Activated CD4-positive, alpha-beta T cell treated with anti-CD3 and anti-CD28 coated beads, Interleukin-2, amount 50 U/mL, for 48 hours (primary cell): ENCODE measurements around the gene TERT.
"Not testable (repeated sequence)": the region's sequence is repeated elsewhere in the genome, so short reads cannot be mapped to it uniquely, and the experiment has no call there.

Experiments used
- DNase-seq, 2 experiments: peaks; one replicate each; pipeline ENCODE4 v3.0.0-alpha.2; 2020

TERT gene

DNA sequence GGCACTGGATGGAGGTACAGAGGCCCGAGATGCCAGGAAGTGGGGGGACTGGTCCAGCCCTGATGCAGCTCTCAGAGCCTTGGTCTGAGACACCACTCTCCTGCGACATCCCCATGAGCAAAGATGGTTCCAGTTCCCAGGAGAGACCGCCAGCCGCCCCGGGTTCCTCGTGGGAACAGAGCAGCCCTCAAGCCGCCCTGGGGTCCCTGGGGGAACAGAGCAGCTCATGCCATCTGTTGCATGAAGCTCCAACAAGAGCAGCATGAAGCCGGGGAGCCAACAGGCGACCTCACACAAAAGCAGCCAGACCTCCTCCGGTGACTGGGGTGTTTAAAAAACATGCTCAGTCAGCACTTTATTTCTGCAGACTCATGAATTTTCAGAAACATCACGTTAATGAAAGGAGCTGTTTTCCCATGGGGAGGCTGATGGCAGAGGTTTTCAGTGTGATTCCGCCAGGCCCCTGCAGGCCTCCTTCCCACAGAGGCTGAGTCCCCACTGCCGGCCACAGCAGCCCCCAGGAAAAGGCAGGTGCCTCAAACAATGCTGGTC, 63.4 kb downstream of the TERT start:
- no peak for DNase-seq

- DNase-seq = no peak
These were observed 64.3 kb downstream of the TERT start for GRCh38 chr5:1230551-1230950.

DNA sequence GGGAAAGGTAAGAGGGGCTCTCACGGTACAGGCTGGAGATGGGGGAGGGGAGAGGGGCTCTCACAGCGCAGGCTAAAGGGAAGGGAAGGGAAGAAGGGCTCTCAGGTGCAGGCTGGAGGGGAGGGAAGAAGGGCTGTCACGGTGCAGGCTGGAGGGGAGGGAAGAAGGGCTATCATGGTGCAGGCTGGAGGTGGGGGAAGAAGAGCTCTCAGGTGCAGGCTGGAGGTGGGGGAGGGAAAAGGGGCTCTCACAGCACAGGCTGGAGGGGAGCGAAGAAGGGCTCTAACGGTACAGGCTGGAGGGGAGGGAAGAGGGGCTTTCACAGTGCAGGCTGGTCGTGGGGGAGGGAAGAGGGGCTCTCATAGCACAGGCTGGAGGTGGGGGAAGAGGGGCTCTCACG, 65.0 kb downstream of the TERT start:
- DNase-seq = no peak

DNA sequence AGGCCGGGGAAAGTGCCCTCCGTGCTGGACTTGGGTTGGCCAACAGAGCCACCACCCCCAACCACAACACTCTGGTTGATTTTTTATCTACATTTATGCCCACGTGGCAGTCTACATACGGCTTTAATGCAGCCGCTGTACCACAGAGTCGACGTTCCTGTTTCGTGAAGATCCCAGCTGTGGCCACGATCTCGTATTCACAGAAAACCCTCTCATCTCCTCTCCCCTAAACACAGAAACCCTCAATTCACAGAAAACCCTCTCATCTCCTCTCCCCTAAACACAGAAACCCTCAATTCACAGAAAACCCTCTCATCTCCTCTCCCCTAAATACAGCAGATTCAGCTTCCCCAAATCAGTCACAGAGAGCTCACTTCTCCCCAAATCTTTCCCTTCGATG, 65.8 kb downstream of the TERT start:
- not testable (repeated sequence) for DNase-seq

DNA sequence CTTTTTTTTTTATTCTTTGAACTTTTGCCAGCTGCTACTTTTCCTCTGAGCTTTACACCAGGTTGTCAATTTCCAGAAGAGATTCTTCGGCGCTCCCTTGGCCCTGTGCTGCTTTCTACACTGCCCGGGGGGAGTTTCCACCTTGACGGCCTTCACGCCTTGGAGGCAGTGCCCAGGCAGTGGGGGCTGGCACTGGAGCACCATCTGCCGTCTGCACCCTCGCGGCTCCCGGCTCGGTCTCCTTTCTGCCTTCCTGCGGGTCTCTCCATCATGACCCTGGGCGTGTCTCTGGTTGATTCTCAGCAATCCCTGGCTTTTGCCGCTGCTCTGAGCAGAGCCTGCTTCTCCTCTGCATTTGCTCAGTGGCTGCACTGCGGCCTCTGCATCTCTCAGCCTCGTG, 66.7 kb downstream of the TERT start:
- DNase-seq = no peak

DNA sequence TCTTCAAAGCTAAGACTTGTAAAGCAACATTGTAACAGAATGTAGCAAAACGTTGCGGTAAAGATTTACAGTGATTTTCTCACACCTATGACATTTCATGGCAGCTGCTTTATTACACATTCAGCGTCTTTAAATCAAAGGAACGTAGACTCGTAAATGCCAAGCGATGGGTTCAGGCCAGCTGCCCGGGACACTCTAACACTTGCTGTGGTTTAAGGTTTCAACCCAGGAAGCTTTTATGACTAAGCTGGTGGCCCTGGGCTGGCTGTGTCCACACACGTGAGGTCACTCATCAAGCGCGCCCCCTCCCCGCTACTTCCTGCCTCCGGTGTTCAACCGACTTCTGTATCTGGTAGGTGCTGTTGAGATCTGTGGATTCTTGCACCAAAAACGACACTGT, 67.2 kb downstream of the TERT start:
- no peak for DNase-seq

DNA sequence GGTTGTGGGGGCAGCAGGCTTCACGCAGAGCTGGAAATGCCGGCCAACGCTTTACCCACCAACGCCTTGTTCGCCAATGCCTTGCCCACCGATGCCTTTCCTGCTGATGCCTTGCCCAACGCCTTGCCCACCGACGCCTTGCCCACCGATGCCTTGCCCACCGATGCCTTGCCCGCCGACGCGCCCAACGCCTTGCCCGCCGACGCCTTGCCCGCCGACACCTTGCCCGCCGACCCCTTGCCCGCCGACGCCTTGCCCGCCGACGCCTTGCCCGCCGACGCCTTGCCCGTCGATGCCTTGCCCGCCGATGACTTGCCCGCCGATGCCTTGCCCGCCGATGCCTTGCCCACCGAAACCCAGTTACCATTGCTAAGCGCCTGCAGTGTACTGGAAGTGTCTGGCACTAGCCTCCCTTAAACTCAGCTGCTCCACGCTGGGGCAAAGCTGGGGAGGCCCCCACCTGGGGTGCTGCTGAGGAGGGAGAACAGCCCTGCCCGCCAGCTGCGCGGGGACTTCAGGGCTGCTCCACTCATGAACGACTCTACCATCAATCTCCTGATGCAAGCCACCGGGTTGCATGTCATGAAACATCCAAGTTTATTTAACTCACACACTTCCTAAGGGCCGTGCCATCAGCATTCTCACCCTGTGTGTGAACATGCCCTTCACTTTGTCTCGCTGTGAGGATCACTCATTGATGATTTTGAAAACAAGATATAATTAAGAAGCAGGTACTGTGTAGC, 67.9 kb downstream of the TERT start:
- DNase-seq = no peak

- no peak for DNase-seq
These were observed 68.6 kb downstream of the TERT start for GRCh38 chr5:1226231-1226630.

DNA sequence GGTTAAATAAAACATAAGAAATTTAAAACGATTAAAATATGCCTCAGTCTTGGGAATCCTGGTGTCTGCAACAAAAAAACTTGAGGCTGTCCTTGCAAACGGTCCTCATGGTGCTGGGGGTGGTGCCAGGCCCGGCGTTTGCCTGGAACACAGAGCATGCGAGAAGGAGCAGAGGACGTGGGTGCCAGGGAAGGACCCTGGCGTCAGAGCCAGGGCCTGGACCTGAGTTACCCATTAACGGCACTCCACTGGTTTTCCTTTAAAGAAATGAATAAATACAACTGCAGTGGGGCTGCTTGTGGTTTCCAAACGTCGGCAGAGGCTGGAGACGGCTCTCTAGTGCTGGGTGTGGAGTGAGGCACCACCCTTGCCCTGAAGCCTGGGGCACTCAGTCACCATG, 69.8 kb downstream of the TERT start, which contains the start of gene SLC6A18:
Gene SLC6A18 (plus strand): TSS at position 301 of the 400 bp plus-strand sequence. CDS start 97 bp downstream, at position 398.
- DNase-seq = no peak

- DNase-seq = no peak
These were observed 70.2 kb downstream of the TERT start for GRCh38 chr5:1224631-1225030.

DNA sequence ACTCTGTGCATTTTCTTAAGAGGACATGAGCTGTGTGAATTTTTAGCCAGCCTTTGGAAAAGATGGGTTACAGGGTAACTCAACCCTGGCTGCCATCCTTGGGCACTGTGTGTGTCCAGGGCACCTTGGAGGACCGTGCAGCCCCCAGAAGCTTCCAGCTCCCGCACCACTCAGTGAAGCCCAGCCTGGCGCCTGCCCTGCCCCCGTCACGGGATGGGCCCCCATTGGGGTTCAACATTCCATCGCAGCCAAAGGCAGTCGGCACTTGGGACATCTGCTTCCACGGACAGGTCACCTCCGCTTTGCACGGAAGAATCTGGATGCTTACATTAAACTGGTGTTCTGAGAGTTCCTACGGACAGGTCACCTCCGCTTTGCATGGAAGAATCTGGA, 71.6 kb downstream of the TERT start:
- no peak for DNase-seq

GRCh38 chr5:1222621-1223277, 72.1 kb downstream of the TERT start:
- DNase-seq = no peak

DNA sequence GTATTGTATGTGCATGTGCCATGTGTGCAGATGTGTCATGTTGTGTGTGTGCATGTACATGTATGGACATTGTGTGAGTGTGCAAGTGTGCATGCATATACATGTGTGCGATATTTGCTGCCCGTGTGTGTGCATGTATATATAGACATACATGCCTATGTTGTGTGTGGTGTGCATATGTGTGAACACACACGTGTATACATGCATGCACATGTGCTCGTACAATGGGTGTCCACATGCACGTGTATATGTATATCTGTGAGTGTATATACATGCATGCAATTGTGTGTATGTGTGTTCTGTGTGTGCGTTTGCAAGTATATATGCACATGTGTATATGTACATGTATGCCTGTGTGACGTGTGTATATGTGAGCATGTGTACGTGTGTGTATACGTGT, 72.7 kb downstream of the TERT start:
- no peak for DNase-seq

DNA sequence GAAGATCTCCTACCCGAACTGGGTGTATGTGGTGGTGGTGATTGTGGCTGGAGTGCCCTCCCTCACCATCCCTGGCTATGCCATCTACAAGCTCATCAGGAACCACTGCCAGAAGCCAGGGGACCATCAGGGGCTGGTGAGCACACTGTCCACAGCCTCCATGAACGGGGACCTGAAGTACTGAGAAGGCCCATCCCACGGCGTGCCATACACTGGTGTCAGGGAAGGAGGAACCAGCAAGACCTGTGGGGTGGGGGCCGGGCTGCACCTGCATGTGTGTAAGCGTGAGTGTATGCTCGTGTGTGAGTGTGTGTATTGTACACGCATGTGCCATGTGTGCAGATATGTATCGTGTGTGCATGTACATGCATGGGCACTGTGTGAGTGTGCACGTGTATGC, 73.1 kb downstream of the TERT start:
- DNase-seq = no peak

GRCh38 chr5:1220831-1221230, 74.0 kb downstream of the TERT start:
- no peak for DNase-seq

DNA sequence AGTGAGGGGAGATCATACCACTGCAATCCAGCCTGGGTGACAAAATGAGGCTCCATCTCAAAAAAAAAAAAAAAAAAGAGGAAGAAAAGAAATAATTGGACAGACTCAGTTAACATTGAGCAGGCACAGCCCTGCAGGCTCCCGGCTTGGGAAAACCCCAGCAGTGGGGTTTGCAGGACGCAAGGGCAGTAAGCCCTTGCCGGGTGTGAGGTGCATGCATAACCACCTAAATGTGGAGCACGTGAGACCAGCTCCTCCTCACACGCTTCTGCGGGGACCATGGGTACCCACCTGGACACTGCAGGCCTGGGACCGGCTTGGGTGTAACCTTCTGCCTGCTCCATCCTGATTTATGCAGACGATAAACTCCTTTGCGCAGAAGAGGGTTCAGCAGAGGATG, 74.5 kb downstream of the TERT start:
- no peak for DNase-seq

GRCh38 chr5:1219768-1220100, 75.1 kb downstream of the TERT start:
- DNase-seq = no peak

- DNase-seq = no peak
These were observed 75.6 kb downstream of the TERT start for GRCh38 chr5:1219098-1219767.

DNA sequence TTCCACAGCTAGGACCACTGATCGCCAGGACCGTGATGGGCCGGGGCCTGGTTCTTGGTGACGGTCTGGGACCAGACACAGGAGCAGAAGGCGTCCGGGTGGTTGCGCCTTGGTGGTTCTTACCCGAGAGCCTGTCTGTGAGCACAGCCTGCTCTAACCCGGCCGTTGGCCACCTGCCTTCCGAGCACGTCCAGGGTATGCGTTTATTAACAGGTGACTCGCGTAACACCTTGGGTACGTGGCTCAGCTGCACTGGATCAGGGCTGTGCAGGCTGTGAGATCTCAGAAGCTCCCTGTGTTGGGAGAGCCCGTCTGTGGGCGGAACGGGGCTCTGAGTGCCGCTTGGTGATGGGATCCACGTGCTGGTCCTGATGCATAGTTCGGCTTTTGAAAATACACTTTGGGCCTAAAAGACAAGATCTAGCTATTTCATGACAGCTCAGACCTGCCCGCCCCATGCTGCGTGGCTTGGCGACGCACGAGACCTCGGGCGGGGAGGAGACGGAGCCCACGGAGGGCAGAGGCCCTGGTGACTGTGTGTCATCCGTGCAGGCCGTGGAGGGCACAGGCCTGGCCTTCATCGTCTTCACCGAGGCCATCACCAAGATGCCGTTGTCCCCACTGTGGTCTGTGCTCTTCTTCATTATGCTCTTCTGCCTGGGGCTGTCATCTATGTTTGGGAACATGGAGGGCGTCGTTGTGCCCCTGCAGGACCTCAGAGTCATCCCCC, 76.4 kb downstream of the TERT start:
- DNase-seq = no peak

DNA sequence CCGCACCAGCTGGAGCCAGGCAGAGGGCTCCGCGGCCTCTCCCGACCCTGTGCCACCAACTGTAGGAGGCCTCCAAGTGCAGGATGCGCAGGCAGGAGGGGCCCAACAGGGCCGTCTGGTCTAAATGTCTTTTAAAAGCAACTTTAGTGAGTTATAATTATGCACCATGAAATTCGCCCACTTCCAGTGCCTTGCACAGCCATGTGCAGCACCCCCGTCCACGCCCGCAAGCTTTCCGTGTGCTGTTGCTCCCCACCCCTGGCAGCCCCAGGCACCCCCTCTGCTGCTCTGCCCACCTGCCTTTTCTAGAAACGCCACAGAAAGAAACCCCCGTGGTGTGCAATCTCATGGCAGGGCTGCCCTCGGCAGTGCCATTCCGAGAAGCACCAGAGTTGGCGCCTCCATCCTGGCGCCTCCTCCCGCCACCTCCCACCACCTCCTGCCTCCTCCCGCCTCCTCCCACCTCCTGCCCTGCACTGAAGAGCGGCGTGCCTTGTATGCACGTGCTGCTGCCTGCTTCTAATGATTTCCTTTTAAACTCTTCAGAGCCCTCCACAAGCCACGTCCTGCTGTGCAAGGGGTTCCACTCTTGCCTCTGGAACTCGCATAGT, 77.2 kb downstream of the TERT start:
- DNase-seq = no peak

DNA sequence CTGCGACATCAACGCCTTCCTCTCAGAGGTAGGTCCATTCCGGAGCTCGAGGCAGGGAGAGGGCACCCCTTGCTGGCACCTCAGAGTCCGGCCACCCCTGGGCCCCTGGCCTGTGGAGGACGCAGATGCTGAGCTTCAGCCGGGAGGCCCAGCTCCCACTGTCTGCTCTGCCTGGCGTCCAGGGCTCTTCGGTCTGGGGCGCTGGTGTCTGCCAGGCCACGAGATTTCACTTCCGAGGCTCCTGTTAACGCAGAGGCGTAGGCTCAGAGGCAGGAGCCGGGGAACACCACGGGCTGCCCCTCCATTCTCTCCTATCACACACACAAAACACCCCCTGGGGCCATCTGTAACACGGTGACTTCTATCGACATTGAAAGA, 78.0 kb downstream of the TERT start:
- no peak for DNase-seq

GRCh38 chr5:1216211-1216917, 78.5 kb downstream of the TERT start:
- no peak for DNase-seq
